Panc1 (cell line): ENCODE results near the gene KCNQ1. TPM values are rescaled to one million over a fixed set of nuclear protein-coding genes. Genes with fewer than 3 reads are reported as not detected.

Source experiments
- ATAC-seq: fragments of 200-7000 bp; cut with Tn5 transposase; 2 replicates; pipeline ENCODE4 v1.9.1; 2020; ENCODE audit warnings: mild to moderate bottlenecking, moderate library complexity
- BruUV-seq: library from RNA; stranded (reverse); fragments of 400-500 nt; replicated peaks from 2 replicates; lab custom pipeline; 2021; lab: Mats Ljungman, UMichigan
- CTCF ChIA-PET: fragments of 300-600 bp; sonication (Branson Sonifier 250); formaldehyde crosslinking; loops from one replicate; lab custom pipeline; 2022; ENCODE audit warnings: antibody characterized with exemption; lab: Charles Lee
- POLR2A ChIA-PET: fragments of 300-600 bp; sonication (Branson Sonifier 250); formaldehyde crosslinking; loops from one replicate; lab custom pipeline; 2022; ENCODE audit warnings: antibody characterized with exemption; lab: Charles Lee
- DNase-seq: peaks from one replicate; pipeline ENCODE4 v3.0.0-alpha.2; 2010; ENCODE audit warnings: low read depth, low spot score
- H3K27ac ChIP-seq: 2 replicates; pipeline ENCODE4 v1.5.1; 2011; ENCODE audit warnings: mild to moderate bottlenecking, low read length, inconsistent platforms
- H3K27me3 ChIP-seq: fragments of 200-500 bp; sonication (Bioruptor generic); 2 replicates; pipeline ENCODE4 v1.6.0; 2014; ENCODE audit warnings: low read length, inconsistent platforms; ENCODE audit not compliant: control insufficient read depth, insufficient read depth
- H3K36me3 ChIP-seq: fragments of 200-500 bp; sonication (Bioruptor generic); 2 replicates; pipeline ENCODE4 v1.5.1; 2014; ENCODE audit warnings: inconsistent platforms, mild to moderate bottlenecking, low read length, moderate library complexity; ENCODE audit not compliant: control insufficient read depth, insufficient read depth
- H3K4me1 ChIP-seq: 2 replicates; pipeline ENCODE4 v1.5.1; 2011; ENCODE audit warnings: inconsistent platforms, mild to moderate bottlenecking, low read length, moderate library complexity; ENCODE audit not compliant: control insufficient read depth, insufficient read depth
- H3K4me3 ChIP-seq, 2 experiments: 2 replicates each; pipeline ENCODE4 v1.5.1; 2011 to 2012; ENCODE audit warnings: low read depth in 2 of 2, low read length in 2 of 2, mild to moderate bottlenecking in 2 of 2, inconsistent platforms in 1 of 2, moderate library complexity in 1 of 2
- H3K9me3 ChIP-seq: fragments of 200-500 bp; sonication (Bioruptor generic); 2 replicates; pipeline ENCODE4 v1.5.1; 2014; ENCODE audit warnings: low read depth, mild to moderate bottlenecking, inconsistent platforms, low read length, moderate library complexity; ENCODE audit not compliant: control insufficient read depth, insufficient read depth
- POLR2AphosphoS5 ChIP-seq: IDR thresholded peaks from 2 replicates; pipeline ENCODE4 v1.6.1; 2012; ENCODE audit warnings: mild to moderate bottlenecking, low read depth, low read length, moderate library complexity
- SIN3A ChIP-seq: IDR thresholded peaks from 2 replicates; pipeline ENCODE4 v1.6.1; 2012; ENCODE audit warnings: low read depth, mild to moderate bottlenecking, low read length, moderate library complexity, borderline replicate concordance; ENCODE audit not compliant: insufficient read depth
- TCF7L2 ChIP-seq: IDR thresholded peaks from 2 replicates; pipeline ENCODE4 v1.6.1; 2011; ENCODE audit warnings: mild to moderate bottlenecking, low read depth, low read length, inconsistent platforms
- in situ Hi-C: cut with HindIII; loops from 2 replicates; pipeline ENCODE4 v1.10.0; 2016; ENCODE audit warnings: low sequenced_read_pairs, low pct_unique_long_range_greater_than_20kb
- intact Hi-C: fragments of 100-400 bp; cut with micrococcal nuclease; formaldehyde crosslinking; loops from one replicate; pipeline ENCODE4 v1.10.0; 2022; ENCODE audit not compliant: unreplicated experiment
- total RNA-seq: library from RNA; stranded (reverse); gene quantifications from one replicate; pipeline ENCODE4 v1.2.1, GENCODE V29; 2021; ENCODE audit not compliant: unreplicated experiment
- TF ChIP-seq, protein P1 (sequence below): fragments of 450-650 bp; IDR thresholded peaks from 2 replicates; pipeline ENCODE4 v1.5.1; 2017; ENCODE audit warnings: mild to moderate bottlenecking
- TF ChIP-seq, protein P2 (sequence below), 2 experiments: IDR thresholded peaks; 2 replicates each; pipeline ENCODE4 v1.6.1; 2011 to 2012; ENCODE audit warnings: low read depth in 2 of 2, control low read depth in 1 of 2, low read length in 1 of 2, mild to moderate bottlenecking in 1 of 2, moderate library complexity in 1 of 2; ENCODE audit not compliant: insufficient read depth in 1 of 2

KCNQ1 gene
- total RNA-seq, 1 experiment from 2014 or later = 1.0 TPM

DNA sequence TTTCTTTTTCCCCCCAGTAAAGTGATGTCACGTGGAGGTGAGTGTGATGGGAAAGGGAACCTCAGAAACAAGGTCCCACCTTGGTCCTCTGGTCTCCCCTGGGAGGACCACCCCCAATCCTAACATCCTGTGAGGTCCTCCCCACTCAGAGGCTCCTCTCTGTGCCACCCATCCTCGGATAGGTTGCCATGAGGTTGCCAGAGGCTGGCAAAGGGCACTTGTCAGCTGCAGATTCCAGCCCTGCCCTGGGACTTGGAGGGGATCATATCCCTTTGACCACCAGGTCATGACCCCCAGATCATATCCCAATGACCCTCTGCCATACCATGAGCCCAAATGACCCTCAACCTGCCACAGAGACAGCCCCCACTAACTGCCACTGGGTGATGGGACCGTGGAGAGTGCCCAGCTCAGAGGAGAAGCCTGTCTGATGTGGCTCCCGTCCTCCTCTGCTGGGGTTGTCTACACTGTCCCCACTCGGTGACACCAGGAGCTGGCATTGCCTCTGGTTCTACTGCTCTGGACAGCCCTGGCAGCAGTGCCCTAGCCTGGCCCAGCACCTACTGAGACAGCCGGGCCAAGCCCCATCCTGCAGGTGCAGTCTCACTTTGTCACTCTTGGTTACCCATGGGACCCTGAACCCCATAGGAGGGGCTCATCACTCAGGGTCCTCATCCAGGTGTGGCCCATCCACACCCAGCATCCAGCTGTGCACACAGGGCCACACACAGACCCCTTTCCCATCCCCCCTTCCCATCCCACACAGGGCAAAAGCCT lies 345.2 kb downstream of the KCNQ1 start:
- peaks cover 7% of the 10 kb centered on the region; the same call in 1 of the 2 replicates for H3K27me3 ChIP-seq
- H3K36me3 ChIP-seq = no peaks in the 10 kb centered on the region
- H3K4me1 ChIP-seq = no peaks in the 10 kb centered on the region
- intact Hi-C loops = no loop called here
- H3K27ac ChIP-seq = no peak overlapping the region
- ChIA-PET CTCF (interaction anchor here (0.6 kb wide), 1 partner anchor 50 kb away, joined by 3 read pairs; no protein-coding TSS in a partner anchor), POLR2A (no interaction called here)
- ATAC-seq (no peak), DNase-seq (no peak)
- in situ Hi-C loops = no loop called here
- no peak for TF ChIP-seq TCF7L2
- no peak for TF ChIP-seq POLR2AphosphoS5
- TF ChIP-seq SIN3A = no peak
- TF ChIP-seq, protein P1, sequence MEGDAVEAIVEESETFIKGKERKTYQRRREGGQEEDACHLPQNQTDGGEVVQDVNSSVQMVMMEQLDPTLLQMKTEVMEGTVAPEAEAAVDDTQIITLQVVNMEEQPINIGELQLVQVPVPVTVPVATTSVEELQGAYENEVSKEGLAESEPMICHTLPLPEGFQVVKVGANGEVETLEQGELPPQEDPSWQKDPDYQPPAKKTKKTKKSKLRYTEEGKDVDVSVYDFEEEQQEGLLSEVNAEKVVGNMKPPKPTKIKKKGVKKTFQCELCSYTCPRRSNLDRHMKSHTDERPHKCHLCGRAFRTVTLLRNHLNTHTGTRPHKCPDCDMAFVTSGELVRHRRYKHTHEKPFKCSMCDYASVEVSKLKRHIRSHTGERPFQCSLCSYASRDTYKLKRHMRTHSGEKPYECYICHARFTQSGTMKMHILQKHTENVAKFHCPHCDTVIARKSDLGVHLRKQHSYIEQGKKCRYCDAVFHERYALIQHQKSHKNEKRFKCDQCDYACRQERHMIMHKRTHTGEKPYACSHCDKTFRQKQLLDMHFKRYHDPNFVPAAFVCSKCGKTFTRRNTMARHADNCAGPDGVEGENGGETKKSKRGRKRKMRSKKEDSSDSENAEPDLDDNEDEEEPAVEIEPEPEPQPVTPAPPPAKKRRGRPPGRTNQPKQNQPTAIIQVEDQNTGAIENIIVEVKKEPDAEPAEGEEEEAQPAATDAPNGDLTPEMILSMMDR = no peak
- TF ChIP-seq, protein P2, sequence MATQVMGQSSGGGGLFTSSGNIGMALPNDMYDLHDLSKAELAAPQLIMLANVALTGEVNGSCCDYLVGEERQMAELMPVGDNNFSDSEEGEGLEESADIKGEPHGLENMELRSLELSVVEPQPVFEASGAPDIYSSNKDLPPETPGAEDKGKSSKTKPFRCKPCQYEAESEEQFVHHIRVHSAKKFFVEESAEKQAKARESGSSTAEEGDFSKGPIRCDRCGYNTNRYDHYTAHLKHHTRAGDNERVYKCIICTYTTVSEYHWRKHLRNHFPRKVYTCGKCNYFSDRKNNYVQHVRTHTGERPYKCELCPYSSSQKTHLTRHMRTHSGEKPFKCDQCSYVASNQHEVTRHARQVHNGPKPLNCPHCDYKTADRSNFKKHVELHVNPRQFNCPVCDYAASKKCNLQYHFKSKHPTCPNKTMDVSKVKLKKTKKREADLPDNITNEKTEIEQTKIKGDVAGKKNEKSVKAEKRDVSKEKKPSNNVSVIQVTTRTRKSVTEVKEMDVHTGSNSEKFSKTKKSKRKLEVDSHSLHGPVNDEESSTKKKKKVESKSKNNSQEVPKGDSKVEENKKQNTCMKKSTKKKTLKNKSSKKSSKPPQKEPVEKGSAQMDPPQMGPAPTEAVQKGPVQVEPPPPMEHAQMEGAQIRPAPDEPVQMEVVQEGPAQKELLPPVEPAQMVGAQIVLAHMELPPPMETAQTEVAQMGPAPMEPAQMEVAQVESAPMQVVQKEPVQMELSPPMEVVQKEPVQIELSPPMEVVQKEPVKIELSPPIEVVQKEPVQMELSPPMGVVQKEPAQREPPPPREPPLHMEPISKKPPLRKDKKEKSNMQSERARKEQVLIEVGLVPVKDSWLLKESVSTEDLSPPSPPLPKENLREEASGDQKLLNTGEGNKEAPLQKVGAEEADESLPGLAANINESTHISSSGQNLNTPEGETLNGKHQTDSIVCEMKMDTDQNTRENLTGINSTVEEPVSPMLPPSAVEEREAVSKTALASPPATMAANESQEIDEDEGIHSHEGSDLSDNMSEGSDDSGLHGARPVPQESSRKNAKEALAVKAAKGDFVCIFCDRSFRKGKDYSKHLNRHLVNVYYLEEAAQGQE (IDR thresholded peaks at IDR 0.05; ENCODE audit: insufficient read depth in 1 of 2, low read depth in 2 of 2, low read length in 1 of 2) = no peak
- BruUV-seq = no TSS peak
- H3K9me3 ChIP-seq = 0 out of 2 replicates have a peak, but pooled peaks cover 4% of the 10 kb centered on the region
- no peak overlapping the region for H3K4me3 ChIP-seq

DNA sequence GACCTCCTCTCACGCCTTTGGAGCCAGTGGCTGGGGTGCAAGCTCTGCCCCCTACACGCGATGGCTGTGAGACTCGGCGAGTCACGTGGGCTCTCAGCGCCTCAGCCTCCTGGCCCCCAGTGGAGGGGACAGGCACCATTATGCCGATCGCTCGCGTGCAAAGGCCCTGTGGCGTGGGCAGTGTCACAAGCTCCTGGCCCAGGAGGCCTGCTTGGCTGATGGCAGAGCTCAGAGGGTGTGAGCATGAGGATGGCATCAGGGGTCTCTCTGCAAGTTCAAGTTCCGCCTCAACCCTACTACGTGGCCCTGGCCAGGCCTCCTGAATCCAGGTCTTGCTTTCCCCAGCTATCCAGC lies 345.7 kb downstream of the KCNQ1 start:
- no peaks in the 10 kb centered on the region for H3K36me3 ChIP-seq
- H3K9me3 ChIP-seq = 0 out of 2 replicates have a peak, but pooled peaks cover 4% of the 10 kb centered on the region
- no TSS peak for BruUV-seq
- peaks cover 5% of the 10 kb centered on the region; the same call in 1 of the 2 replicates for H3K27me3 ChIP-seq
- ChIA-PET POLR2A (no interaction called here), CTCF (no interaction called here)
- no peak for TF ChIP-seq POLR2AphosphoS5
- TF ChIP-seq SIN3A = no peak
- TF ChIP-seq, protein P1 = no peak
- TF ChIP-seq, protein P2 (IDR thresholded peaks at IDR 0.05; ENCODE audit: insufficient read depth in 1 of 2, low read depth in 2 of 2, low read length in 1 of 2) = no peak
- no peak for TF ChIP-seq TCF7L2
- DNase-seq (no peak), ATAC-seq (no peak)
- in situ Hi-C loops = no loop called here
- H3K4me3 ChIP-seq = no peak overlapping the region
- H3K27ac ChIP-seq = no peak overlapping the region
- no peaks in the 10 kb centered on the region for H3K4me1 ChIP-seq
- intact Hi-C loops = no loop called here
